Activated naive CD8-positive, alpha-beta T cell treated with anti-CD3 and anti-CD28 coated beads for 36 hours (primary cell): ENCODE measurements around the gene TMEM91. TPM values are rescaled to one million over a fixed set of nuclear protein-coding genes. Genes with fewer than 3 reads are reported as not detected.

Experiments
- DNase-seq: peaks from one replicate; pipeline ENCODE4 v3.0.0; 2021
- H3K27ac Mint-ChIP-seq: one replicate; pipeline ENCODE4 v1.8.0; 2022; ENCODE audit warnings: mild to moderate bottlenecking, moderate library complexity, mixed read lengths
- H3K27me3 Mint-ChIP-seq: one replicate; pipeline ENCODE4 v1.8.0; 2022; ENCODE audit warnings: mild to moderate bottlenecking, mixed read lengths
- H3K36me3 Mint-ChIP-seq: one replicate; pipeline ENCODE4 v1.8.0; 2021; ENCODE audit warnings: mild to moderate bottlenecking, mixed read lengths
- H3K4me1 Mint-ChIP-seq: one replicate; pipeline ENCODE4 v1.8.0; 2021; ENCODE audit warnings: mixed read lengths
- H3K4me3 Mint-ChIP-seq: one replicate; pipeline ENCODE4 v1.8.0; 2022; ENCODE audit warnings: mild to moderate bottlenecking, moderate library complexity, mixed read lengths
- H3K9me3 Mint-ChIP-seq: one replicate; pipeline ENCODE4 v1.8.0; 2022; ENCODE audit warnings: mixed read lengths
- total RNA-seq, 2 experiments: library from RNA; stranded (reverse); gene quantifications; one replicate each; pipeline ENCODE4 v1.2.3, GENCODE V29; 2021

TMEM91 gene
- total RNA-seq, 2 experiments from 2014 or later: 4.0 to 4.5 TPM

DNA sequence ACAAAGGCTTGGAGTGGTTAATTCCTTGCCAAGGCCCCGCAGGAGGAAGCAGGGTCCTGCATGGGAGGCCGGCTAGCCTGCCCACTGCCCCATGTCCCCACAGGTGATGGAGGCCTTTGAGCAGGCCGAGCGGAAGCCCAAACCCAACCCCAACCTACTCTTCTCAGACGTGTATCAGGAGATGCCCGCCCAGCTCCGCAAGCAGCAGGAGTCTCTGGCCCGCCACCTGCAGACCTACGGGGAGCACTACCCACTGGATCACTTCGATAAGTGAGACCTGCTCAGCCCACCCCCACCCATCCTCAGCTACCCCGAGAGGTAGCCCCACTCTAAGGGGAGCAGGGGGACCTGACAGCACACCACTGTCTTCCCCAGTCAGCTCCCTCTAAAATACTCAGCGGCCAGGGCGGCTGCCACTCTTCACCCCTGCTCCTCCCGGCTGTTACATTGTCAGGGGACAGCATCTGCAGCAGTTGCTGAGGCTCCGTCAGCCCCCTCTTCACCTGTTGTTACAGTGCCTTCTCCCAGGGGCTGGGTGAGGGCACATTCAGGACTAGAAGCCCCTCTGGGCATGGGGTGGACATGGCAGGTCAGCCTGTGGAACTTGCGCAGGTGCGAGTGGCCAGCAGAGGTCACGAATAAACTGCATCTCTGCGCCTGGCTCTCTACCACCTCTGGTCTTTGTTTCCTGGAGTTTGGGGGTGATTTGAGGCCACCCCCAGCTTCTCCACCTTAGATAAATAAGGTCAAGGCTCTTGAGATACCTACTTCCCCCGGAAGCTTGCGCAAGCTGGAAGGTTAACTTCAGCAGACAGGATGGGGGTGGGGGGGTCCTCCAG lies 48.2 kb downstream of the TMEM91 start:
- Mint-ChIP-seq H3K4me3 (no peak overlapping the region), H3K4me1 (peaks cover 16% of the 10 kb centered on the region), H3K9me3 (no peaks in the 10 kb centered on the region), H3K36me3 (peaks cover 8% of the 10 kb centered on the region), H3K27me3 (no peaks in the 10 kb centered on the region), H3K27ac (no peak overlapping the region)
- no peak for DNase-seq

DNA sequence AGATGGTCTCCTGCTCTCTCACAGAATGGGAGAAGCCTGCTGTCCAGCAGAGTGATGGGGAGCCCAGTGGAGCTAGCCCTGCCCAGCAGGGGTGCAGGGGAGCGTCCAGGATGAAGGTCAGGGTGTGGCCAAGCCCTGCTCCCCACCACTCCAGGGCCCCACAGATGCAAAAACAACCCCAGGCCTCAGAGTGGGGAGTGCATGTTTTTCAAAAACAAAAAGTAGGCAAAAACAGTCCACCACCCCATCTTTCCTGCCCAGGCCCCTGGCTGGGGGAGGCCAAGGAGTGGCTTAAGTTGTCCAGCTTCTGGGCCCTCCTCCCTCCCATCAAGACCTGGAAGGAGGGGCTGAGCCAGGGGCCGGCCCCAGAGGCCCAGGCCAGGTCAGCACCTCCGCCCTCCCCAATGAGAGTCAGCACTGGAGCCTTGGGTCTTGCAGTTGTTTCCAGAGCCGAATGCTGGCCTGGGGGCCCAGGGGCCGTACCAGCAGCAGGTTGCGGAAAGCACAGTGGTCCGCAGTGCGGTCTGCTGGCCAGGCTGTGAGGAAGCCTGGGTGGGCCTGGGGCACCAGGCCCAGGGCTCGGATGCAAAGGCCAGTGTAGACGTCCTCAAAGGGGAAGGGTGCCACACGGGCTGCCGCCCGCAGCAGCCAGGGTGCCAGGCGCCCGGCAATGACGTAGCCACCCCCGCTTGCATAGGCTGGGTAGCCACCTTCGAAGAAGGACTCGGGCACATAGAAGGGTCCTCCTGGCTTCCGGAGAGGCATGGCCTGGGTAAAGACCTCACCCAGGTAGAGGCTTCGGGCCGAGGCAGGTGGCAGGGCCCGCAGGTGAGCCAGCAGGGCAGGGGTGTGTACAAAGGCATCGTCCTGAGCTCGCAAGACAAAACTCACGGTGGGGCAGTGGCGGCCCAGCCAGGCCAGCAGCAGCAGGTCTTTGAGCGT lies 49.1 kb downstream of the TMEM91 start:
- H3K4me3 Mint-ChIP-seq: no peak overlapping the region
- peaks cover 16% of the 10 kb centered on the region for H3K4me1 Mint-ChIP-seq
- DNase-seq: no peak
- H3K27ac Mint-ChIP-seq: no peak overlapping the region
- H3K27me3 Mint-ChIP-seq: no peaks in the 10 kb centered on the region
- no peaks in the 10 kb centered on the region for H3K9me3 Mint-ChIP-seq
- H3K36me3 Mint-ChIP-seq: peaks cover 10% of the 10 kb centered on the region

DNA sequence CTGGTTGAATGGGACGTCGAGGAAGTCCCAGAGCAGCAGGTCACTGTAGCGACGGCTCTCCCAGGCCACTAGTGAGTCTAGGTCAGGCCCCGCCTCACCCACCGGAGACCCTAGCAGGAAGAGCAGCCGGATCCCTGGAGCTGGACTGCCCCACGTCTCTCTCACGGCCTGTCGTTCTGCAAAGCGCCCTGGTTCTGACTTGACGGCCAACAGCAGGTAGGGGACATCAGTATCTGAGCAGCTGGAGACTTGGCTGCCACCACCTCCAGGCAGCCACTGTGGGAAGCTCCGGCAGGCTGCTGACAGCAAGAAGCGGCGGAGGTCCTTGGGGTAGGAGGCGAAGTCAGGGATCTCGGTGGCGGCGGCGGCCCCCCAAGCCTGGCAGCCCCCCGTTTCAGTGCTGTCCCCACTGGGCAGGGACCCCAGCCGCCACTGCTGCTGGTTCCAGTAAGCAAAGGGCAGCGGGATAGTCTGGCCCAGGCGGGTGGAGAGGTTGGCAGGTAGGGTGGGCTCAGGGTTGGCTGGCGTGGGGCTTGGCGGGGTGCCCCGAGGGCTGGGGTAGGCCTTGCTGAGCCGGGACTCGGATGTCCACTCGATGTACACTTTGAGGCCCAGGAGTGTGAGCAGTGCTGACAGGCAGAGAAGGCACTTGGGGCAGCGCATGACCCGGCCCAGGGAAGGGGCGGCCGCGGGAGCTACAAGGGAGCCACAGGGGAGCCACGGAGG lies 49.9 kb downstream of the TMEM91 start:
- Mint-ChIP-seq H3K27me3 (no peaks in the 10 kb centered on the region), H3K9me3 (no peaks in the 10 kb centered on the region), H3K27ac (peak overlapping the region; percentile 61), H3K36me3 (peaks cover 9% of the 10 kb centered on the region), H3K4me3 (no peak overlapping the region), H3K4me1 (peaks cover 16% of the 10 kb centered on the region)
- no peak for DNase-seq

DNA sequence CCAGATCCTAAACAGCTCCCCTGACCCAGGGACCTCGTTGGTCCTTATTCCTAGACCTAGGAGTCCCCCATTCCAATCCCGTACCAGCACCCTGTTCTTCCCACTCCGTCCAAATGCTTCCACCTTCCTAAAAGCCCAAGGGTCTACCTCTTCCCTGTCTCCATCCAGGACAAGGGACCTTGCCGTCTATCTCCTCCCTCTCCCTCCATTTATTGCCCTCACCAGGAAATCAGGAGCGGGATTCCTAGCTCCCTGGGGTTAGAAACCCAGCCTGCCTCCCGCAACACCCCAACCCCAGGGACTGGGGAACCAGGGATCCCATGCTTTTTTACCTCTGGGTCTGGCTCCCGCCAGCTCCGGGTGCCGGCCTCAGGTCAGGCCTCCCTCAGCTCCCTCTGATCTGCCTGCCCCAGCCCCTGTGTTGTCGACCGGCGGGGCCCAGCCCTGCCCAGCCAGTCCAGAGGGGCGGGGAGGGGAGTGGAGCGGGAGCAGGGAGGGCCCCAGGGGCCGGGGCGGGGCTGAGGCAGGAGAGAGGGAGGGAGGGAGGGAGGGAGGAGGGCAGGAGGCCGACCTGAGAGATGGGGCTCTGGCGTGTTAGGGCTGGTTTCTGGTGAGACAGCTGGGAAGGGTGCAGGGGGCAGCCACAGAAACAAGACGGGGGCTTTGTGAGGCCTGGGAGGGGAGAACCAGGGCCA lies 50.8 kb downstream of the TMEM91 start, which contains the start of gene B3GNT8:
Gene B3GNT8 (minus strand): TSS at position 423 of the 695 bp plus-strand sequence. CDS start 596 bp downstream, outside the sequence.
- Mint-ChIP-seq H3K4me3 (peak within 1 kb of the TSS; percentile 66), H3K27ac (peak within 1 kb of the TSS; percentile 78), H3K9me3 (no peaks in the 10 kb centered on the region), H3K27me3 (no peaks in the 10 kb centered on the region), H3K4me1 (peaks cover 16% of the 10 kb centered on the region), H3K36me3 (peaks cover 9% of the 10 kb centered on the region)
- peak; percentile 63 for DNase-seq

DNA sequence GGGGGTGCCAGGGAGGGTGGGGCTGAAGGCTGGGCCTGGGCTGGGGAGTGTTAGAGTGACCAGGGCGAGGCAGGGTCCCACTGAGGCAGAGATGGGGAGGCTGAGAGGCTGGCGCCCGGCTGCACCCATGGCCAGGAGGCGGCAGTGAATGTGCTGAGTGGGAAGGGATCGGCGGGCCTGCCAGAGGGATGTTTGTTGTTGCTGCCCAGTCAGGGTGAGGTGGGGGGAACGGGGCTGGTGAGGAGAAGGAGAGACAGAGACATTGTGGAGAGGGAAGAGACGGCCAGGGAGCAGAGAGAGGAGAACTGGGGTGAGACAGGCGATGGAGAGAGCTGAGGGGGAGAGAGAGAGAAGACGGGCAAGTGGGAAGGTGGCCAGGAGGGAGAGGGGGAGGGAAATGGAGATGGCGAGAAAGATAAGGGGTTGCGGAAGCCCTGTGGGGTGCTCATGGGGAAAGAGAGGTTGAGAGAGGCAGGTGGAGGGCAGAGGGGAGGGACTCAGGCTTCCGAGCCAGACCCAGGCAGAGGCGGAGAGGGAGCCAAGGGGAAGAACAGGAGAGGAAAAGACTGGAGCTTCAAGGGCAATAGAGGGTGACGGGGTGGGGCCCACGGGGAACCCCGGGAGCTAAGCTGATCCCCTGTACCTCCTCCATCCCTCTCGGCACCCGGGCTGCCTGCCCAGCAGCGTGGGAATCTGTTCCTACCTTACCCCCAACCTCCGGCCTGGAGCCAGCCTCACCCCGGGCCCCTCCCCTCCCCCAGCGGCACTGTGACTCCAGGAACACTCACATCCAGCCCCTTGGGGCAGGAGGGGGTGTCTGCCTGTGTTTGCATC lies 51.5 kb downstream of the TMEM91 start:
- Mint-ChIP-seq H3K27ac (peak overlapping the region; percentile 78), H3K4me1 (peaks cover 16% of the 10 kb centered on the region), H3K36me3 (peaks cover 10% of the 10 kb centered on the region), H3K27me3 (no peaks in the 10 kb centered on the region), H3K9me3 (no peaks in the 10 kb centered on the region), H3K4me3 (peak overlapping the region; percentile 66)
- DNase-seq: peak; percentile 21

DNA sequence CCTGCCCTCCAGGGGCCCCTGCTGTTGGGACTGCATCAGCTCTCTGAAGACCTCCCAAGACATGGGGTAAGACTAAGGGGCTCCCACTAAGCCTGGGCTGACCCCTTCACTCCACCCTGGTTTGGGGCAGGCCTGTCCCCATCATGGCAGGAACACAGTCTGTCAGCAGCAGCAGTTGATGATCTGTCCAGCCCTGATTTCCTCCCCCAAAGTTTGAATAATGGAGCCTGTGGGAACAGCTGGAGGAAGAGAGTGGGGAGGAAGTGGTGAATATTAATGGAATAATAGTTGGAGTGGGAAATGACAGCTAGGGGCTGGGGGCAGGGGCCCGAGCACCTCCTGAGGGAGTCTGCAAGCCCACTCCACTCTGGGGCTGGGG lies 52.1 kb downstream of the TMEM91 start:
- DNase-seq: no peak
- Mint-ChIP-seq H3K27me3 (no peaks in the 10 kb centered on the region), H3K4me1 (peaks cover 16% of the 10 kb centered on the region), H3K4me3 (peak overlapping the region; percentile 19), H3K27ac (no peak overlapping the region), H3K36me3 (peaks cover 10% of the 10 kb centered on the region), H3K9me3 (no peaks in the 10 kb centered on the region)

DNA sequence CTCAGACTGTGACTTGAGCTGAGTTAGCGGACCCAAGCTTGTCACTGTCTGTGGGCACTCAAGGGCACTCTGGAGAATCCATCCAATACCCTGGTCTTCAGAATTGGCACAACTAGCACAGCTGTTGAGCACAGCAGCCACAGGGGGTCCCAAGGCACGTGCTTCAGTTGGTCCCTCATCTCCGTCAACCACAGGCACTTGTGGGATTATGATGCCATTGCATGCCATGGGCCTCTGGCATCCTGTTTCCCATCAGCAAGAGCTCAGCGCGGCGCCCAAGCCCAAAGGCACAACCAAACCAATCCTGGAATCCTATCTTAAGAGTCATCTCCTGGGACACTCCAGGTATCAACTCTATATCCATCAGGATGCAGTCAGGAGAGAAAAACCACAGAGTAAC lies 54.6 kb downstream of the TMEM91 start:
- no peak overlapping the region for H3K4me3 Mint-ChIP-seq

DNA sequence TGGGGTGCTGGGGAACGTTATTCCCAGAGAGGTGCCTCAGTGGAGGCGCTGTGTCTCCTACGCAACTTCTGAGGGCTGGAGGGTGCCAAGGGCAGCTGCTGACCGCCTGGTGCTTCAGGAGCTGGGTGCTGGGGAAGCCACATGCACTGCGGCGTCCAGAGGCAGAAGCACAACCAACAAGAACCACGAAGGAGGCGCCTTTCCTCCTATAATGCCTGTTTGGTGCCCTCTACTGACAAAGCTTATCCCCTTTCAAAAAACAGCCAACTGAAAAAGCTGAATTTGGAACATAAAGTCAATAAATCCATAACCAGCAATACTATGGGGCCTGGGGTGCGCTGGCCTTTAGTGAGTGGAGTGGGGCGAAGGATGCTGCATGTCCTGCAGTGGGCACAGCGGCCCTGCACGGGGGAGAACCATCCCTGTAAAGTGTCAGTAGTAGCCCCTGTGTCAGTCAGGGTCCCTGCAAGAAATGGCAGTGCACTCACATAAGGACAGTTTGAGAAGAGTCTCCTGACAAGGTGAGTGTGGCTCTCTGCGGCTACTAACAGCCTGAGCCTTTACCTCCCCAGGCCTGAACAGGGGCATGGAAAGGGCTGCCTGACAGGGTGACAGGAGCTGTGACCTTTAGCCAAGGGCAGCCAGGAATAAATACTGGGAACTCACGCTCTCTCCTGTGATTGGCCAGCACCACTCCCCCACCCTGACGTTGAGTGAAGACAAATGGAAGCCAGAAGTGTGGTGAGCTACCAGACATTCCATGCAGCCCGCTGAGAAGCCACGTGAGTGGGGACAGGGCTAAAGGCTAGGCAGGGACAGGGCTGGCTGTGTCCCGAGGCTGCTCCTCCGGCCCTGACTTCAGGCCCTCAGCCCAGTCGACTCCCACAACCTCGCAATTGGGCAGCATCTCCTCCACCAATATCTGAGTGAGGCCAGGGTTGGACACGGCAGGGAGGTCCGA lies 55.4 kb downstream of the TMEM91 start:
- Mint-ChIP-seq H3K27me3 (no peaks in the 10 kb centered on the region), H3K4me3 (no peak overlapping the region), H3K4me1 (peaks cover 15% of the 10 kb centered on the region), H3K36me3 (peaks cover 12% of the 10 kb centered on the region), H3K27ac (no peak overlapping the region), H3K9me3 (no peaks in the 10 kb centered on the region)
- DNase-seq: no peak

More for the DNA sequence above, 54.6 kb downstream of the TMEM91 start:
- Mint-ChIP-seq H3K4me1 (peaks cover 16% of the 10 kb centered on the region), H3K36me3 (peaks cover 10% of the 10 kb centered on the region), H3K9me3 (no peaks in the 10 kb centered on the region), H3K27ac (no peak overlapping the region), H3K27me3 (no peaks in the 10 kb centered on the region)
- DNase-seq: no peak

DNA sequence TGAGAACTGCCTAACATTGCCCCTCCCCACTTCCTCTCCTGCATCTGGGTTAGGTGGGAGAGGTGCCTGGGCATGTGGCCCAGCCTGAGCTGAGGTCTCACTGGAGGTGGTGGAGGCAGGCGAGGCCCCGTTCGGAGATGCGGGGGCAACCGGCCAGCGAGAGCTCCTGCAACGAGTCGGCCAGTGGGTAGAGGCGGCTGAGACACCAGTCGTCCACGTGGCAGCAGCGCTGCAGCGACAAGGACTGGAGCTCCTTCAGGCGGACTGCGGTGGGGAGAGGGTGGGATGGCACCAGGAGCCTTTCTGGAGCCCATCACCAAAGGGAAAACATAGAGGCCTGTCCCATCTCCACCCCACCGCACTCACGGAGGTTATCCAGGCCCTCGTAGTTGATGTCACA lies 56.8 kb downstream of the TMEM91 start:
- H3K27me3 Mint-ChIP-seq: no peaks in the 10 kb centered on the region
- peaks cover 14% of the 10 kb centered on the region for H3K36me3 Mint-ChIP-seq
- DNase-seq: no peak
- H3K27ac Mint-ChIP-seq: no peak overlapping the region
- peaks cover 4% of the 10 kb centered on the region for H3K4me1 Mint-ChIP-seq
- H3K4me3 Mint-ChIP-seq: no peak overlapping the region
- no peaks in the 10 kb centered on the region for H3K9me3 Mint-ChIP-seq

Other genes with a start within 250 kb of the TMEM91 start
- under 1 TPM; 0.27 to 0.32 TPM for gene CYP2S1, start 183.3 kb upstream of the TMEM91 start, total RNA-seq
- under 1 TPM; 0.41 to 0.42 TPM for gene AXL, start 157.3 kb upstream of the TMEM91 start, total RNA-seq
- 100 to 1,000 TPM; 255 to 259 TPM for gene HNRNPUL1, start 112.2 kb upstream of the TMEM91 start, total RNA-seq
- 10 to 100 TPM; 19.1 to 20.5 TPM for gene CCDC97, start 66.4 kb upstream of the TMEM91 start, total RNA-seq
- 100 to 1,000 TPM; 152 to 154 TPM for gene TGFB1, start 22.6 kb upstream of the TMEM91 start, total RNA-seq
- 1 to 10 TPM; 6.4 to 8.1 TPM for gene B9D2, start 12.4 kb upstream of the TMEM91 start, total RNA-seq
- gene EXOSC5, start 20.8 kb downstream of the TMEM91 start, total RNA-seq: 10 to 100 TPM; 43.5 to 44.6 TPM
- gene BCKDHA, start 21.3 kb downstream of the TMEM91 start, total RNA-seq: 10 to 100 TPM; 21.3 to 28.0 TPM
- under 1 TPM; 0.10 to 0.48 TPM for gene B3GNT8, start 50.8 kb downstream of the TMEM91 start, total RNA-seq
- gene DMAC2, start 63.4 kb downstream of the TMEM91 start, total RNA-seq: 10 to 100 TPM; 54.5 to 63.0 TPM
- gene ERICH4, start 66.6 kb downstream of the TMEM91 start, total RNA-seq: not detected
- 10 to 100 TPM; 36.5 to 37.5 TPM for gene CEACAM21, start 199.6 kb downstream of the TMEM91 start, total RNA-seq